CD4-positive, alpha-beta memory T cell (primary cell): ENCODE results near the gene BCL6B. TPM values are rescaled to one million over a fixed set of nuclear protein-coding genes. Genes with fewer than 3 reads are reported as not detected.
A peak's percentile ranks its signal among the peaks of the same experiment; 100 is the strongest.

Source experiments
- CTCF ChIA-PET: fragments of 350-600 bp; sonication (Branson Sonifier 250); formaldehyde crosslinking; loops from one replicate; lab custom pipeline; 2021; ENCODE audit warnings: inconsistent platforms; ENCODE audit not compliant: partially characterized antibody; lab: Charles Lee
- POLR2A ChIA-PET: fragments of 350-600 bp; sonication (Branson Sonifier 250); formaldehyde crosslinking; loops from one replicate; lab custom pipeline; 2021; ENCODE audit not compliant: partially characterized antibody; lab: Charles Lee
- DNase-seq, 5 donors: peaks; one replicate each; pipeline versions ENCODE4 v3.0.0 to v3.0.0-alpha.2; 2020 to 2022; ENCODE audit warnings: mixed read lengths in 1 of 5
- H3K27ac ChIP-seq: one replicate; pipeline ENCODE4 v1.7.0; 2013; ENCODE audit warnings: low read depth, low read length
- H3K27me3 ChIP-seq: 2 replicates; pipeline ENCODE4 v1.7.0; 2013; ENCODE audit warnings: mild to moderate bottlenecking, low read length, moderate library complexity; ENCODE audit not compliant: insufficient read depth
- H3K36me3 ChIP-seq: 2 replicates; pipeline ENCODE4 v1.7.0; 2013; ENCODE audit warnings: mild to moderate bottlenecking, low read length, moderate library complexity; ENCODE audit not compliant: insufficient read depth
- H3K4me1 ChIP-seq: 2 replicates; pipeline ENCODE4 v1.7.0; 2013; ENCODE audit warnings: mild to moderate bottlenecking, low read length, moderate library complexity; ENCODE audit not compliant: insufficient read depth
- H3K4me3 ChIP-seq, 2 donors: one replicate each; pipeline ENCODE4 v1.7.0; 2013; ENCODE audit warnings: low read length in 2 of 2, mild to moderate bottlenecking in 1 of 2
- H3K9me3 ChIP-seq, 2 donors: one replicate each; pipeline ENCODE4 v1.7.0; 2013; ENCODE audit warnings: low read length in 2 of 2, control low read depth in 1 of 2; ENCODE audit not compliant: control insufficient read depth in 1 of 2
- H3K27ac Mint-ChIP-seq, 7 donors: one replicate each; pipeline ENCODE4 v1.8.0; 2020 to 2021; ENCODE audit warnings: mixed read lengths in 7 of 7, mild to moderate bottlenecking in 6 of 7, inconsistent platforms in 3 of 7, moderate library complexity in 3 of 7
- H3K27me3 Mint-ChIP-seq, 2 donors: one replicate each; pipeline ENCODE4 v1.8.0; 2020 to 2021; ENCODE audit warnings: mixed read lengths in 2 of 2
- H3K36me3 Mint-ChIP-seq, 2 donors: one replicate each; pipeline ENCODE4 v1.8.0; 2020 to 2021; ENCODE audit warnings: mixed read lengths in 2 of 2, inconsistent platforms in 1 of 2, mild to moderate bottlenecking in 1 of 2
- H3K4me1 Mint-ChIP-seq, 4 donors: one replicate each; pipeline ENCODE4 v1.8.0; 2020 to 2021; ENCODE audit warnings: mixed read lengths in 4 of 4, mild to moderate bottlenecking in 1 of 4
- H3K4me3 Mint-ChIP-seq, 8 donors: one replicate each; pipeline ENCODE4 v1.8.0; 2020 to 2021; ENCODE audit warnings: mixed read lengths in 8 of 8, mild to moderate bottlenecking in 7 of 8, moderate library complexity in 6 of 8, inconsistent platforms in 3 of 8
- H3K9me3 Mint-ChIP-seq, 8 donors: one replicate each; pipeline ENCODE4 v1.8.0; 2020 to 2021; ENCODE audit warnings: mixed read lengths in 8 of 8, mild to moderate bottlenecking in 5 of 8, inconsistent platforms in 3 of 8, moderate library complexity in 1 of 8
- intact Hi-C: fragments of 100-400 bp; cut with micrococcal nuclease; formaldehyde crosslinking; loops from one replicate; pipeline ENCODE4 v1.15.1; 2023
- polyA plus RNA-seq, 2 donors: library from polyadenylated mRNA; unstranded; fragments of 300-500 nt; fragmentation: Illumina TruSeq; gene quantifications; one replicate each; pipeline ENCODE4 v1.2.3, GENCODE V29; 2021
- total RNA-seq, 2 experiments: library from RNA; stranded (reverse); gene quantifications; one replicate each; pipeline ENCODE4 v1.2.3, GENCODE V29; 2021

The BCL6B gene
- total and polyA plus RNA-seq, 4 experiments from 2014 or later: not detected

DNA sequence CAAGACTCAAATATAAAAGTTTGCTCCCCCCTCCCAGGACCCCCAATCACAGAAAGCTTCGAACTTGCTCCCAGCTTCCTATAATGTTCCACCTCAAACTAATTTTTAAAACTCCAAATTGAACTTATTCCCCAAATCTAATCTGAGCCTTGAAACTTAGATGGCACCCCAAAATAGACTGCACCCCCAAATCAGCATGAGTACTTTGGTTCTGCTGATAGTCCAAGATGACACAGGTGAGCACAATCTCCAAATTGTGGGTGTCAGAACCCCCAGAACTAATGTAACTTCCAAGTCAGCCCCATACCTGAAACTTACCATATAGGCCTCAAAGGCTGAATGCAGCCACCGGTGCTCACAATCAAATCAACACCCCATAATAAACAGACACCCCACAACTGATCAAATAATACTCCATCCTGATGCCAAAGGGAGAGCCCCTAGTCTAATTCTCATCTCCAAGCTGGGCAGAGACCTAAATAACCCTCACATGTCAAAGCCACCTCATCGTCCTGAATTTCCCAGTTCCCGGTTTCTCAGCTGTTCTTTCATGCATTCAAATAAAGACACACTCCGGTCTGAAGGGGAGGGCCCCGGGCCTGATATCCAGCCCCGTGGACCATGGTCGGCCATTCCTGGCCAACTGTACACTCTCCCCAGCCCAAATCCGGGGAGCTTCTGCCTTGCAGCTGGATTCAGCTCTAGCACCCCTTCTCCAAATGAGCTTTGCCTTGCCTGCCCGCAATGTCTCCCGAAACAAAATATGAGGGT is 1.8 kb upstream of the BCL6B start:
- ChIA-PET CTCF (interaction anchor here (0.7 to 6.8 kb wide), 23 partner anchors 9 to 359 kb away, joined by 3 to 64 read pairs (median 6); partner anchors contain the start of genes RNASEK, SLC16A11 and SLC16A13), POLR2A (interaction anchor here (1.1 to 2.5 kb wide), 7 partner anchors 9 to 110 kb away, joined by 4 to 18 read pairs (median 8); partner anchors contain the start of genes RNASEK and SLC16A13)
- peak overlapping the region; percentile 60 to 95 (median 81) for H3K27ac Mint-ChIP-seq
- peaks cover 53% of the 10 kb centered on the region for H3K4me1 ChIP-seq
- peaks cover 4 to 6% of the 10 kb centered on the region in 2 donors for H3K36me3 Mint-ChIP-seq
- H3K4me1 Mint-ChIP-seq: peaks cover 24 to 71% (median 41%) of the 10 kb centered on the region in 4 donors
- peaks cover 8% of the 10 kb centered on the region for H3K36me3 ChIP-seq
- DNase-seq: no peak
- peaks cover 0 to 3% of the 10 kb centered on the region in 2 donors for H3K27me3 Mint-ChIP-seq
- intact Hi-C loops: no loop called here
- H3K9me3 Mint-ChIP-seq: no peaks in the 10 kb centered on the region
- H3K9me3 ChIP-seq: no peaks in the 10 kb centered on the region
- peak overlapping the region in 6 of 8 donors; percentile 18 to 84 (median 50) for H3K4me3 Mint-ChIP-seq
- no peaks in the 10 kb centered on the region for H3K27me3 ChIP-seq
- H3K27ac ChIP-seq: no peak overlapping the region
- H3K4me3 ChIP-seq: no peak overlapping the region

DNA sequence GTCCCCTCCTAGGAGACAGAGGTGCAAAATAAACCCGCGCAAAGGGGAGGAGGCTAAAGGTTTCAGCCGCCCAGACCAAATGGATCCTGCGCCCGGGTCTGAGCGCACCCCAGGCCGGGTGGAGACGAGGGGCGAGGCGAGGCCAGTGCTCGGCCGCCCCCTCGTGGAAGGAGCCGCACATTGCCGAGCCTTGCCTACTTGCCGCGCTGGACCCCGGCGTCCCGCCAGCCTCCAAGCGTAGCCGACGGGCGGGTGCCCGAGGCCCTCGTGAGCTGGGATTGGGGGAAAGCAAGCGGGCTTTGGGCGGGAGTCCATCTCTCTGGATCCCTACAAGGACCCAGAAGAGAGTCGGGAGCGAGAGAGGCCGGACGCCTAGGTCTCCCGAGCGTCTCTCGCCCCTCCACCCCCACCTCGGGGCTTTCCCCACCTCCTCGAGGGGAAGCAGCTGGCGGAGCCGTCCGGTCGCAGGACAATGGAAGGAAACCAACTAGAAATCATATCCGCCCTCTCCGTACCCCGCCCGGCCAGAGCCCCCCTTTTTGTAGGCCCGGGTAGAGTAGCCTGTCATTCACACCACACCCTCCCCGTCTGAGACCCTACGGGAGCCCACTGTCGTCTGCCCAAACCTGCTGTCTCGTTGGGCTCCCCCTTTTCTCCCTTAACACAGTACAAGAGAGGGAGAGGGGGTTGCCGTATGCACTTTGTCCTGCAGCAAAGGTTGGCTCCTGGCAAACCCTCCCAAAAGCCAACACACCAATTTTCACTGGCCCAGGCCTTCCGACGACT is 664 bp upstream of the BCL6B start:
- no peaks in the 10 kb centered on the region for H3K27me3 ChIP-seq
- POLR2A ChIA-PET: interaction anchor here (1.0 to 3.2 kb wide), 9 partner anchors 6 to 108 kb away, joined by 3 to 18 read pairs (median 8); partner anchors contain the start of genes RNASEK and SLC16A13
- Mint-ChIP-seq H3K36me3 (peaks cover 1 to 4% of the 10 kb centered on the region in 2 donors), H3K9me3 (no peaks in the 10 kb centered on the region), H3K4me3 (peak overlapping the region; percentile 63 to 88 (median 76)), H3K27me3 (peaks cover 0 to 3% of the 10 kb centered on the region in 2 donors), H3K4me1 (peaks cover 21 to 60% (median 38%) of the 10 kb centered on the region in 4 donors), H3K27ac (peak overlapping the region; percentile 81 to 97 (median 91))
- no peak overlapping the region for H3K27ac ChIP-seq
- DNase-seq: peak; percentile 73 to 79 (median 74)
- peaks cover 2% of the 10 kb centered on the region for H3K36me3 ChIP-seq
- CTCF ChIA-PET: interaction anchor here (0.7 to 6.8 kb wide), 23 partner anchors 9 to 360 kb away, joined by 3 to 64 read pairs (median 6); partner anchors contain the start of genes RNASEK, SLC16A11 and SLC16A13
- peaks cover 42% of the 10 kb centered on the region for H3K4me1 ChIP-seq
- intact Hi-C loops: loop anchor here (1.0 kb wide), 2 partner anchors 111 to 179 kb away; no protein-coding TSS in a partner anchor
- peak overlapping the region; percentile 6 to 37 for H3K4me3 ChIP-seq
- H3K9me3 ChIP-seq: no peaks in the 10 kb centered on the region

DNA sequence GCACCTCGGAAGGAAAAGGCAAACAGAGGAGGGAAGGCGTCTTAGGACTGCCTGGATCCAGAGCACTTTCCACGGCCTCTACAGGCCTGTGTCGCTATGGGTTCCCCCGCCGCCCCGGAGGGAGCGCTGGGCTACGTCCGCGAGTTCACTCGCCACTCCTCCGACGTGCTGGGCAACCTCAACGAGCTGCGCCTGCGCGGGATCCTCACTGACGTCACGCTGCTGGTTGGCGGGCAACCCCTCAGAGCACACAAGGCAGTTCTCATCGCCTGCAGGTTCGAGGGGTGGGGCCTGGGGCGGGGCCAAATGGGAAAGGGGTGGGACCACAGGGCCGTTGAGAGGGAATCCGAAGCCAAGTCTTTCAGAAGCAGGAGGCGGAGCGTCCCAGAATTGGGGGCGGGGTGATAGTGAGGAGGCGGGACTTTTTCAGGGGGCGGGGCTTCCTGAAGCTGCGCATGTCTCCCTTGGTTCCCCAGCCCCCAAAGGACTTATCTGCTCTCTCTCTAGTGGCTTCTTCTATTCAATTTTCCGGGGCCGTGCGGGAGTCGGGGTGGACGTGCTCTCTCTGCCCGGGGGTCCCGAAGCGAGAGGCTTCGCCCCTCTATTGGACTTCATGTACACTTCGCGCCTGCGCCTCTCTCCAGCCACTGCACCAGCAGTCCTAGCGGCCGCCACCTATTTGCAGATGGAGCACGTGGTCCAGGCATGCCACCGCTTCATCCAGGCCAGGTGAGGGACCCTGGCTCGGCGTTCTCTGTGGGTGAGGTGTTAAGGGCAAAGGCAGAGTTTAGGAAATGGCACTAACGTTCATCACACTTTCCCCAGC is 939 bp downstream of the BCL6B start:
- no peaks in the 10 kb centered on the region for H3K27me3 ChIP-seq
- POLR2A ChIA-PET: interaction anchor here (0.6 to 3.2 kb wide), 9 partner anchors 8 to 108 kb away, joined by 3 to 32 read pairs (median 4); partner anchors contain the start of genes SLC16A11 and SLC16A13
- CTCF ChIA-PET: interaction anchor here (0.7 to 6.8 kb wide), 6 partner anchors 19 to 172 kb away, joined by 3 to 64 read pairs (median 6); no protein-coding TSS in a partner anchor
- Mint-ChIP-seq H3K27me3 (peaks cover 0 to 3% of the 10 kb centered on the region in 2 donors), H3K4me1 (peaks cover 12 to 49% (median 32%) of the 10 kb centered on the region in 4 donors), H3K36me3 (no peaks in the 10 kb centered on the region), H3K4me3 (peak overlapping the region; percentile 61 to 88 (median 78)), H3K27ac (peak overlapping the region; percentile 89 to 97 (median 95)), H3K9me3 (no peaks in the 10 kb centered on the region)
- DNase-seq: peak; percentile 91 to 97 (median 92)
- H3K4me3 ChIP-seq: peak overlapping the region in 1 of 2 donors; percentile 18
- intact Hi-C loops: loop anchor here (1.0 kb wide), 2 partner anchors 8 to 12 kb away; no protein-coding TSS in a partner anchor
- no peaks in the 10 kb centered on the region for H3K36me3 ChIP-seq
- H3K27ac ChIP-seq: peak overlapping the region; percentile 56
- peaks cover 31% of the 10 kb centered on the region for H3K4me1 ChIP-seq
- no peaks in the 10 kb centered on the region for H3K9me3 ChIP-seq

GRCh38 chr17:7024402-7024785 is 1.5 kb downstream of the BCL6B start:
- H3K4me1 ChIP-seq: peaks cover 37% of the 10 kb centered on the region
- no peak overlapping the region for H3K27ac ChIP-seq
- CTCF ChIA-PET: interaction anchor here (1.1 to 2.1 kb wide), 3 partner anchors 11 to 110 kb away, joined by 3 to 6 read pairs (median 5); partner anchors contain the start of gene SLC16A13
- DNase-seq: no peak
- intact Hi-C loops: no loop called here
- H3K27me3 Mint-ChIP-seq: peaks cover 0 to 3% of the 10 kb centered on the region in 2 donors
- H3K27me3 ChIP-seq: no peaks in the 10 kb centered on the region
- H3K36me3 ChIP-seq: no peaks in the 10 kb centered on the region
- H3K9me3 Mint-ChIP-seq: no peaks in the 10 kb centered on the region
- peak overlapping the region; percentile 29 to 97 (median 89) for H3K27ac Mint-ChIP-seq
- no peaks in the 10 kb centered on the region for H3K36me3 Mint-ChIP-seq
- H3K4me1 Mint-ChIP-seq: peaks cover 18 to 54% (median 35%) of the 10 kb centered on the region in 4 donors
- POLR2A ChIA-PET: interaction anchor here (0.8 to 3.2 kb wide), 5 partner anchors 8 to 21 kb away, joined by 3 to 32 read pairs (median 7); partner anchors contain the start of gene SLC16A13
- no peak overlapping the region for H3K4me3 ChIP-seq
- no peaks in the 10 kb centered on the region for H3K9me3 ChIP-seq
- H3K4me3 Mint-ChIP-seq: no peak overlapping the region

- Mint-ChIP-seq H3K9me3 (no peaks in the 10 kb centered on the region), H3K27me3 (peaks cover 0 to 3% of the 10 kb centered on the region in 2 donors), H3K27ac (peak overlapping the region in 4 of 7 donors; percentile 3 to 97 (median 60)), H3K36me3 (no peaks in the 10 kb centered on the region), H3K4me3 (peak overlapping the region in 1 of 8 donors; percentile 7), H3K4me1 (peaks cover 26 to 61% (median 44%) of the 10 kb centered on the region in 4 donors)
- no peak overlapping the region for H3K27ac ChIP-seq
- POLR2A ChIA-PET: interaction anchor here (1.3 to 3.2 kb wide), 4 partner anchors 9 to 20 kb away, joined by 4 to 32 read pairs (median 12); partner anchors contain the start of genes RNASEK and SLC16A13
- H3K4me3 ChIP-seq: no peak overlapping the region
- H3K27me3 ChIP-seq: no peaks in the 10 kb centered on the region
- H3K4me1 ChIP-seq: peaks cover 45% of the 10 kb centered on the region
- CTCF ChIA-PET: interaction anchor here (0.8 to 2.1 kb wide), 6 partner anchors 11 to 115 kb away, joined by 3 to 6 read pairs (median 4); partner anchors contain the start of gene SLC16A13
- no peak for DNase-seq
- H3K9me3 ChIP-seq: no peaks in the 10 kb centered on the region
- no peaks in the 10 kb centered on the region for H3K36me3 ChIP-seq
- intact Hi-C loops: no loop called here
These were observed 2.4 kb downstream of the BCL6B start for GRCh38 chr17:7025245-7025644.
